SK-N-MC (cell line): ENCODE measurements around the gene ZNF91.
"Not testable (repeated sequence)": the region's sequence is repeated elsewhere in the genome, so short reads cannot be mapped to it uniquely, and the experiment has no call there.

Experiments
- DNase-seq: peaks from one replicate; pipeline ENCODE4 v3.0.0-alpha.2; 2011; ENCODE audit warnings: low read depth, low spot score
- H3K27ac ChIP-seq: fragments of 200-600 bp; sonication (generic); 2 replicates; pipeline ENCODE4 v1.5.1; 2016; ENCODE audit warnings: mixed run types
- H3K36me3 ChIP-seq: fragments of 200-600 bp; sonication (generic); 2 replicates; pipeline ENCODE4 v1.6.1; 2017; ENCODE audit warnings: antibody characterized with exemption, low read length, mixed read lengths; ENCODE audit not compliant: insufficient read depth
- H3K4me3 ChIP-seq: fragments of 200-600 bp; sonication (generic); 2 replicates; pipeline ENCODE4 v1.5.1; 2016
- H3K9ac ChIP-seq: fragments of 200-600 bp; sonication (generic); 2 replicates; pipeline ENCODE4 v1.8.0; 2017; ENCODE audit warnings: mixed run types, mixed read lengths; ENCODE audit not compliant: insufficient read length
- H3K9me3 ChIP-seq: fragments of 200-600 bp; sonication (generic); 2 replicates; pipeline ENCODE4 v1.6.1; 2017; ENCODE audit warnings: low read depth, mild to moderate bottlenecking, antibody characterized with exemption, low read length, moderate library complexity, mixed read lengths
- EZH2 ChIP-seq: fragments of 200-600 bp; sonication (generic); IDR thresholded peaks from one replicate; pipeline ENCODE4 v1.6.1; 2017; ENCODE audit warnings: antibody characterized with exemption
- FOXP2 ChIP-seq: optimal IDR thresholded peaks from 2 replicates; pipeline ENCODE3; 2011; ENCODE audit warnings: mild to moderate bottlenecking, moderate library complexity; ENCODE audit not compliant: insufficient read depth; ENCODE audit errors: extremely low read length, control extremely low read depth
- POLR2AphosphoS5 ChIP-seq: IDR thresholded peaks from 2 replicates; pipeline ENCODE4 v1.6.1; 2012; ENCODE audit warnings: mild to moderate bottlenecking, low read depth, low read length, borderline replicate concordance

The ZNF91 gene

DNA sequence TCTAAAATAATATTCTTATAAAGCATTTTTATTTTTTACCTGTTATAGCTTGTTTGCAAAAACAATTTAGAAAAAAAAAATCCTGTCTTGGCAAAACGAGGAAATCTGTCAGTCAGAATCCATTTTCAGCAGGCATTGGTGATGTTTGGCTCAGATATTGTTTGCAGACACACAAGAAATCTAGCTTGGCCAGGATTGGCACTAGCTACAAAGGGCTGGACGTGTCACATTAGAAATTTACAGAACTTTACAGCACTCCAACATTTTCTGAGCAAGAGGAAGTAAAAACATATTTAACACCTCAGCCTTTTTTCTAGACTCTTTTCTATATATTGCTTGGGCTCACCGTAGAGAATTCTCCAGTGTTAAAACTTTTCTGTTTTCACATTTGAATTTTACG is 9.9 kb downstream of the ZNF91 start:
- no peak overlapping the region for H3K4me3 ChIP-seq
- no peak for DNase-seq
- no peak overlapping the region for H3K27ac ChIP-seq
- TF ChIP-seq POLR2AphosphoS5 (no peak), EZH2 (no peak), FOXP2 (no peak)
- no peaks in the 10 kb centered on the region for H3K9me3 ChIP-seq
- H3K36me3 ChIP-seq = no peaks in the 10 kb centered on the region; the same call in 1 of the 2 replicates
- H3K9ac ChIP-seq = no peak overlapping the region

DNA sequence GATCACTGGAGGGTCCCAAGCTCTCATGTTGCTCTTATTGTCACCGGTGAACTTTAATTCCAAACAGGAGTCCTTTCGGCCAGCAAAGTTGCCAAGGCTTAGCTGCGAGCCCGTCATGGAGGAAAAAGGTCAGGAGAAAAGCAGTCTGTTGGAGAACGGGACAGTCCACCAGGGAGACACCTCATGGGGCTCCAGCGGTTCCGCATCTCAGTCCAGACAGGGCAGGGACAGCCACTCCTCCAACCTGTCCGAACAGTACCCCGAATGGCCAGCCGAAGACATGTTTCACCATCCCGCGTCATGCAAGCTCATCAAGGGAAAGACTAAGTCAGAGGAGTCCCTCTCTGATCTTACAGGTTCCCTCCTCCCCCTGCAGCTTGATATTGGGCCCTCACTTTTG is 10.4 kb downstream of the ZNF91 start:
- Histone ChIP-seq H3K27ac (no peak overlapping the region), H3K36me3 (no peaks in the 10 kb centered on the region; the same call in 1 of the 2 replicates), H3K4me3 (no peak overlapping the region), H3K9ac (no peak overlapping the region), H3K9me3 (no peaks in the 10 kb centered on the region)
- DNase-seq = no peak
- TF ChIP-seq EZH2 (no peak), FOXP2 (no peak), POLR2AphosphoS5 (no peak)

DNA sequence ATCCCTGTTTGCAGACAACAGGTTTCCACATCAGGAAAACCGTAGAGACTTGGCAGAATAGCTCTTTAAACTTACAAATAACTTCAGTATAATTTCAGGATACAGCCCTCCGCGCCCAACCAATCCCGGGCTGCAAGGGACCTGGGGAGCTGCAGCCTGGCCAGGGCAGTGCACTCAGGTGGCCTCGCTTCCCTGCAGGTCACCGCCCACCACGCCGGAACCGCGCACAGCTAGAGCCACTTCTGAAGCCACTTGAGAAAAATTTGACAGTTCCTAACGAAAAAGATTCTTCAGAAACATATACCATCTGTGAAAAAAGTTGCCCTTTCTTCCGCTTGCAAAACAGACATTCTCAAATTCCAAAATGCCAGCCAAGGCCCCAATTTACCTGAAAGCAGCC is 11.1 kb downstream of the ZNF91 start:
- Histone ChIP-seq H3K9ac (no peak overlapping the region), H3K4me3 (no peak overlapping the region), H3K9me3 (no peaks in the 10 kb centered on the region), H3K27ac (no peak overlapping the region), H3K36me3 (no peaks in the 10 kb centered on the region; the same call in 1 of the 2 replicates)
- TF ChIP-seq POLR2AphosphoS5 (no peak), FOXP2 (no peak), EZH2 (no peak)
- no peak for DNase-seq

DNA sequence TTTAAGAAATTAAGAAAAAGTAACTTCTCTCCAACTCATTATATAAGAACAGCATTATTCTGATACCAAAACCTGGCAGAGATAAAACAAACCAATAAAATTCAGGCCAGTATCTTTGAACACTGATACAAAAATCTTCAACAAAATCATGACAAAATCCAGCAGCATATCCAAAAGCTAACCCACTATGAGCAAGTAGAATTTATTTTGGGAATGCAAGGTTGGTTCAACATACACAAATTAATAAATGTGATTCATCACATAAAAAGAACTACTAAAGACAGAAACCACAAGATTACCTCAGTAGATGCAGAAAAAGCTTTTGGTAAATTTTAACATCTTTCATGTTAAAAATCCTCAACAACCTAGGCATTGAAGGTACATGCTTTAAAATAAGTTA is 12.3 kb downstream of the ZNF91 start:
- TF ChIP-seq FOXP2 (no peak), EZH2 (no peak), POLR2AphosphoS5 (no peak)
- H3K4me3 ChIP-seq = no peak overlapping the region
- no peaks in the 10 kb centered on the region for H3K9me3 ChIP-seq
- no peaks in the 10 kb centered on the region; the same call in 1 of the 2 replicates for H3K36me3 ChIP-seq
- DNase-seq = no peak
- no peak overlapping the region for H3K27ac ChIP-seq
- H3K9ac ChIP-seq = no peak overlapping the region

- H3K9ac ChIP-seq = no peak overlapping the region
- DNase-seq = no peak
- no peaks in the 10 kb centered on the region; the same call in 1 of the 2 replicates for H3K36me3 ChIP-seq
- no peak overlapping the region for H3K27ac ChIP-seq
- TF ChIP-seq FOXP2 (no peak), POLR2AphosphoS5 (no peak), EZH2 (no peak)
- no peak overlapping the region for H3K4me3 ChIP-seq
- no peaks in the 10 kb centered on the region for H3K9me3 ChIP-seq
Observed at GRCh38 chr19:23381114-23381513, 14.2 kb downstream of the ZNF91 start.

DNA sequence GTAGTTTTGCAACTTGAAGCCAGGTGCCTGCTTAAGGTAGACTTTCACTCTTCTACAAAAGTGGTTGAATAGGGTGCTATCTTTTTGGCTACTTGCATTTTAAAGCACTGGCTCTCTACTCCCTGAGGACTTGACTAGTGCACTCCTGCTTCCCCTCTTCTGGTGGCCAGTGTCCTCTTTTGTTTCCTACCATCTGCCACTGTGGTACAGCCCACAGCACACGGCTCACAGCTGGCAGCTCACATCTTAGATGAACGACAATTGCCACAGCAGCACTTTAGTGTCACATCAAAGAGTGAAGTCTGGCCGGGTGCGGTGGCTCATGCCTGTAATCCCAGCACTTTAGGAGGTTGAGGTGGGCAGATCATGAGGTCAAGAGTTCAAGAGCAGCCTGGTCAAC is 15.6 kb downstream of the ZNF91 start:
- H3K9me3 ChIP-seq, H3K4me3 ChIP-seq, H3K36me3 ChIP-seq, DNase-seq, H3K27ac ChIP-seq, H3K9ac ChIP-seq: not testable (repeated sequence)

DNA sequence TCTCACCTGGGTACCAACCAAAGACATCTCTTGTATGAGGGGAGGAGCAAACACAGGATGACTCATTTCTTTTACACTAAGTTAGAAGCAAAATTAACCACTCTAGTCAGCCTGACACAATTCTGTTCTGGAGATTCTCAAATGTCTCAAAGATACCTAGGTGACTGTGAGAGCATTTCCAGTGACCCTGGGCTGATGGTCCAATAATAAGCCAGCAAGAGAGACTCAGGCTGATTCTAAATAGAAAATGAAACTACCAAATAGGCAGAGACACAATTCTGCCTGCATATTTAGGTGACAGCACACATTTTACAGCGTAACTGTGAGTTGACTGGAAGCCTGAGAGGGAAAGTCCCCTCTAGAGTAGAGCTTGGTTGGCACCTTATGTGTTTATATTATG is 16.3 kb downstream of the ZNF91 start:
- no peaks in the 10 kb centered on the region for H3K36me3 ChIP-seq
- no peak for DNase-seq
- TF ChIP-seq FOXP2 = no peak
- no peak for TF ChIP-seq EZH2
- H3K4me3 ChIP-seq = no peak overlapping the region
- H3K9ac ChIP-seq = no peak overlapping the region
- H3K9me3 ChIP-seq = no peaks in the 10 kb centered on the region
- no peak overlapping the region for H3K27ac ChIP-seq

GRCh38 chr19:23377276-23377675 is 18.0 kb downstream of the ZNF91 start:
- Histone ChIP-seq H3K36me3 (no peaks in the 10 kb centered on the region), H3K9me3 (no peaks in the 10 kb centered on the region), H3K4me3 (no peak overlapping the region), H3K9ac (no peak overlapping the region), H3K27ac (no peak overlapping the region)
- TF ChIP-seq POLR2AphosphoS5 (no peak), FOXP2 (no peak), EZH2 (no peak)
- DNase-seq = no peak

DNA sequence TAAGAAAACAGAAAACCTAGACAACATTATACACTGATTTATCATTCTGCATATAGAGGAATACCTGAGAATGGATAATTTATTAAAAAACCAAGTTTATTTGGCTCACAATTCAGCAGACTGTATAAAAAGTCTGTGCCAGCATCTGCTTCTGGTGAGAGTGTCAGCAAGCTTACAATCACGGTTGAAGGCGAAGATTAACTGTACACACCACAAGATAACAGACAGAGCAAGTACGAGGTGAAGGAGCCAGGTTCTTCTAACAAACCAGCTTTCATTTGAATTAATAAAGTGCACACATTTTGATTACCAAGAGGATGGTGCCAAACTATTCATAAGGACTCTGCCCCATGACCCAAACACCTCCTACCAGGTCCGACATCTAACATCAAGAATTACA is 28.8 kb downstream of the ZNF91 start:
- no peak for DNase-seq
- H3K9me3 ChIP-seq = peaks cover 4% of the 10 kb centered on the region; the same call in 1 of the 2 replicates
- H3K27ac ChIP-seq = no peak overlapping the region
- TF ChIP-seq POLR2AphosphoS5 (no peak), FOXP2 (no peak), EZH2 (no peak)
- H3K36me3 ChIP-seq = no peaks in the 10 kb centered on the region
- H3K4me3 ChIP-seq = no peak overlapping the region
- no peak overlapping the region for H3K9ac ChIP-seq

- H3K27ac ChIP-seq, DNase-seq, H3K9me3 ChIP-seq, H3K4me3 ChIP-seq, H3K9ac ChIP-seq, H3K36me3 ChIP-seq: not testable (repeated sequence)
Observed at GRCh38 chr19:23366031-23366430, 29.2 kb downstream of the ZNF91 start.
